Endothelial cell of umbilical vein (primary cell): ENCODE results near the gene SLMAP. TPM values are rescaled to one million over a fixed set of nuclear protein-coding genes. Genes with fewer than 3 reads are reported as not detected.

ENCODE experiments used
- BruUV-seq: library from RNA; stranded (reverse); fragments of 400-500 nt; replicated peaks from 2 replicates; lab custom pipeline; 2021; lab: Mats Ljungman, UMichigan
- CTCF ChIA-PET: fragments of 300-600, 350-600 bp; sonication (Branson Sonifier 250); formaldehyde crosslinking; loops from one replicate; lab custom pipeline; 2021; ENCODE audit warnings: antibody characterized with exemption, inconsistent platforms; lab: Charles Lee
- POLR2A ChIA-PET: fragments of 300-600, 350-600 bp; sonication (Branson Sonifier 250); formaldehyde crosslinking; loops from one replicate; lab custom pipeline; 2021; ENCODE audit warnings: antibody characterized with exemption, inconsistent platforms; lab: Charles Lee
- DNase-seq: peaks from one replicate; pipeline ENCODE4 v3.0.0-alpha.2; 2011; ENCODE audit warnings: low read depth, low spot score
- FAIRE-seq: peaks from 2 replicates; lab custom pipeline; 2011; peaks lifted over from hg19 to GRCh38; lab: Jason Lieb, UNC
- H2AFZ ChIP-seq: 2 replicates; pipeline ENCODE4 v1.6.0; 2012; ENCODE audit warnings: low read depth, low read length, control low read depth, inconsistent platforms
- H3K27ac ChIP-seq: 2 replicates; pipeline ENCODE4 v1.5.1; 2011; ENCODE audit warnings: low read depth, mild to moderate bottlenecking, control low read depth, low read length, moderate library complexity; ENCODE audit not compliant: insufficient read depth
- H3K27me3 ChIP-seq, 2 experiments: 2 replicates each; pipeline versions ENCODE4 v1.6.0 to v1.6.1; 2011; ENCODE audit warnings: low read length in 2 of 2, mixed read lengths in 1 of 2; ENCODE audit not compliant: control insufficient read depth in 2 of 2, insufficient read depth in 2 of 2
- H3K36me3 ChIP-seq, 2 experiments: 2 replicates in 1 of 2; 3 replicates in 1 of 2; pipeline ENCODE4 v1.5.1; 2011; ENCODE audit warnings: low read length in 2 of 2, mild to moderate bottlenecking in 1 of 2, moderate library complexity in 1 of 2; ENCODE audit not compliant: control insufficient read depth in 2 of 2, insufficient read depth in 2 of 2; ENCODE audit errors: extremely low read depth in 1 of 2
- H3K4me1 ChIP-seq: 3 replicates; pipeline ENCODE4 v1.5.1; 2011; ENCODE audit warnings: mild to moderate bottlenecking, low read length; ENCODE audit not compliant: control insufficient read depth, insufficient read depth; ENCODE audit errors: extremely low read depth
- H3K4me2 ChIP-seq: 2 replicates; pipeline ENCODE4 v1.6.1; 2011; ENCODE audit warnings: low read length, control low read depth, mixed read lengths; ENCODE audit not compliant: insufficient read depth
- H3K4me3 ChIP-seq, 3 experiments: fragments of 200-600 bp in 1 of 3; sonication (generic), shearing (Covaris generic) in 1 of 3; replicated peaks in 1 of 3; 2 replicates each; pipeline ENCODE4 v1.5.1; 2011 to 2016; ENCODE audit warnings: control low read depth in 3 of 3, low read length in 3 of 3, mild to moderate bottlenecking in 2 of 3, inconsistent platforms in 1 of 3, low read depth in 1 of 3, moderate library complexity in 1 of 3; ENCODE audit not compliant: insufficient read depth in 1 of 3
- H3K79me2 ChIP-seq: 2 replicates; pipeline ENCODE4 v1.6.0; 2012; ENCODE audit warnings: low read length, inconsistent platforms; ENCODE audit not compliant: control insufficient read depth, insufficient read depth
- H3K9ac ChIP-seq: replicated peaks from 2 replicates; pipeline ENCODE3; 2011; ENCODE audit warnings: low read length, control low read depth; ENCODE audit not compliant: insufficient read depth; ENCODE audit errors: extremely low read depth
- H3K9me1 ChIP-seq: replicated peaks from 3 replicates; pipeline ENCODE4 v1.6.0; 2011; ENCODE audit warnings: mild to moderate bottlenecking, low read length; ENCODE audit not compliant: control insufficient read depth, insufficient read depth; ENCODE audit errors: extremely low read depth
- H3K9me3 ChIP-seq: replicated peaks from 2 replicates; pipeline ENCODE4 v1.5.1; 2012; ENCODE audit warnings: low read length, inconsistent platforms; ENCODE audit not compliant: control insufficient read depth, insufficient read depth
- H4K20me1 ChIP-seq: replicated peaks from 2 replicates; pipeline ENCODE3; 2011; ENCODE audit warnings: mild to moderate bottlenecking, low read length; ENCODE audit not compliant: control insufficient read depth, insufficient read depth; ENCODE audit errors: extremely low read depth
- EZH2 ChIP-seq: IDR thresholded peaks from 2 replicates; pipeline ENCODE4 v1.6.1; 2012; ENCODE audit warnings: borderline replicate concordance, low read depth, mild to moderate bottlenecking, moderate library complexity, low read length, inconsistent platforms; ENCODE audit not compliant: severe bottlenecking
- MYC ChIP-seq: IDR thresholded peaks from one replicate; pipeline ENCODE4 v1.6.1; 2011; ENCODE audit warnings: mild to moderate bottlenecking, low read depth, low read length
- POLR2A ChIP-seq: IDR thresholded peaks from 2 replicates; pipeline ENCODE4 v1.6.1; 2012; ENCODE audit warnings: low read depth, mild to moderate bottlenecking, control low read depth, low read length
- POLR2AphosphoS5 ChIP-seq: IDR thresholded peaks from 2 replicates; pipeline ENCODE4 v1.6.1; 2012; ENCODE audit warnings: low read depth, mild to moderate bottlenecking, control low read depth, low read length, moderate library complexity; ENCODE audit not compliant: insufficient read depth
- dilution Hi-C: fragments of 300-500 bp; cut with MboI; formaldehyde crosslinking; loops from one replicate; pipeline ENCODE4 v1.15.0; 2019; ENCODE audit warnings: low sequenced_read_pairs; ENCODE audit not compliant: extremely low pct_ligation_motif_present
- intact Hi-C: fragments of 100-400 bp; cut with micrococcal nuclease; formaldehyde crosslinking; loops from one replicate; pipeline ENCODE4 v1.10.0; 2022
- polyA plus RNA-seq, 4 experiments: library from polyadenylated mRNA; depleted of rRNA in 3 of 4; stranded (reverse) in 3 of 4; unstranded in 1 of 4; fragments of >200 nt; gene quantifications; 2 replicates each; pipeline versions ENCODE4 v1.2.1 to v1.2.3, GENCODE V29; 2011 to 2012; ENCODE audit warnings: missing spikeins in 1 of 4
- total RNA-seq: library from RNA; stranded (reverse); gene quantifications from 2 replicates; pipeline ENCODE4 v1.2.3, GENCODE V29; 2021
- TF ChIP-seq, protein P1 (sequence below), 2 donors: IDR thresholded peaks; 1 replicate in 1 of 2; 2 replicates in 1 of 2; pipeline ENCODE4 v1.5.1; 2011; ENCODE audit warnings: low read length in 2 of 2, mild to moderate bottlenecking in 2 of 2, moderate library complexity in 2 of 2, control low read depth in 1 of 2, inconsistent platforms in 1 of 2, low read depth in 1 of 2; ENCODE audit not compliant: insufficient read depth in 1 of 2; ENCODE audit errors: extremely low read depth in 1 of 2

Gene SLMAP
- total and polyA plus RNA-seq, 2 donors (not counting 3 experiments of a cell fraction or from before 2014, with no cell fraction given) = 9.8 to 54.7 TPM

DNA sequence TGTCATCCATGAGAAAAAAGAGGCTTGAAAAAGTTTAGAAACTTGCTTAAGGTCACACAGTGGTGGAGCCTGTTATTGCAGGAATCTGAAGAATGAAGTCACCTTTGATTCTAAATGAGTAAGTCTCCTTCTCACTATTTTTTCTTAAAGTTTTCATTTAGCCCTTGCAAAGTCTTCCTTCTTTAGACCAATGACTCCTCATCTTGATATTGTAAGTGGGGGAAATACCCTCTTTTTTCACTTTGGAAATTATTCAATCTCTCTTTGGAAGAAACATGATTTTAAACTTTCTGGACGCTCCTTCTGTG, 787 bp upstream of the SLMAP start:
- H3K4me2 ChIP-seq = peak overlapping the region; percentile 98
- TSS peak; percentile 59 for BruUV-seq

More for the DNA sequence above, 787 bp upstream of the SLMAP start:
- POLR2A ChIA-PET = interaction anchor here (0.6 to 1.5 kb wide), 5 partner anchors 9 to 658 kb away, joined by 3 to 8 read pairs (median 6); partner anchors contain the start of genes ARF4 and DENND6A
- peaks cover 3% of the 10 kb centered on the region for H4K20me1 ChIP-seq
- no peaks in the 10 kb centered on the region for H3K27me3 ChIP-seq
- H2AFZ ChIP-seq = peak overlapping the region; percentile 46
- H3K9me3 ChIP-seq = no peaks in the 10 kb centered on the region
- intact Hi-C loops = loop anchor here (5.0 kb wide), 2 partner anchors 47 to 87 kb away; no protein-coding TSS in a partner anchor
- FAIRE-seq (no peak), DNase-seq (peak; percentile 82)
- TF ChIP-seq EZH2 = no peak
- TF ChIP-seq POLR2A = no peak
- TF ChIP-seq POLR2AphosphoS5 = no peak
- TF ChIP-seq, protein P1, sequence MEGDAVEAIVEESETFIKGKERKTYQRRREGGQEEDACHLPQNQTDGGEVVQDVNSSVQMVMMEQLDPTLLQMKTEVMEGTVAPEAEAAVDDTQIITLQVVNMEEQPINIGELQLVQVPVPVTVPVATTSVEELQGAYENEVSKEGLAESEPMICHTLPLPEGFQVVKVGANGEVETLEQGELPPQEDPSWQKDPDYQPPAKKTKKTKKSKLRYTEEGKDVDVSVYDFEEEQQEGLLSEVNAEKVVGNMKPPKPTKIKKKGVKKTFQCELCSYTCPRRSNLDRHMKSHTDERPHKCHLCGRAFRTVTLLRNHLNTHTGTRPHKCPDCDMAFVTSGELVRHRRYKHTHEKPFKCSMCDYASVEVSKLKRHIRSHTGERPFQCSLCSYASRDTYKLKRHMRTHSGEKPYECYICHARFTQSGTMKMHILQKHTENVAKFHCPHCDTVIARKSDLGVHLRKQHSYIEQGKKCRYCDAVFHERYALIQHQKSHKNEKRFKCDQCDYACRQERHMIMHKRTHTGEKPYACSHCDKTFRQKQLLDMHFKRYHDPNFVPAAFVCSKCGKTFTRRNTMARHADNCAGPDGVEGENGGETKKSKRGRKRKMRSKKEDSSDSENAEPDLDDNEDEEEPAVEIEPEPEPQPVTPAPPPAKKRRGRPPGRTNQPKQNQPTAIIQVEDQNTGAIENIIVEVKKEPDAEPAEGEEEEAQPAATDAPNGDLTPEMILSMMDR (IDR thresholded peaks at IDR 0.05; ENCODE audit: extremely low read depth in 1 of 2, insufficient read depth in 1 of 2, low read depth in 1 of 2, low read length in 2 of 2) = peak in 1 of 2 donors; percentile 17
- TF ChIP-seq MYC = no peak
- peaks cover 35% of the 10 kb centered on the region for H3K4me1 ChIP-seq
- CTCF ChIA-PET = interaction anchor here (0.7 to 1.8 kb wide), 8 partner anchors 10 to 358 kb away, joined by 3 to 10 read pairs (median 4); partner anchors contain the start of gene DENND6A
- H3K4me3 ChIP-seq = peak overlapping the region; percentile 73 to 97 (median 84)
- peak overlapping the region; percentile 97 for H3K9ac ChIP-seq
- H3K79me2 ChIP-seq = peaks cover 41% of the 10 kb centered on the region
- H3K9me1 ChIP-seq = no peaks in the 10 kb centered on the region
- H3K36me3 ChIP-seq = no peaks in the 10 kb centered on the region
- dilution Hi-C loops = no loop called here
- H3K27ac ChIP-seq = peak overlapping the region; percentile 92
